ENCODE results near the gene LAMTOR4.
"Not testable (repeated sequence)": the region's sequence is repeated elsewhere in the genome, so short reads cannot be mapped to it uniquely, and the experiment has no call there.

Gene LAMTOR4

DNA sequence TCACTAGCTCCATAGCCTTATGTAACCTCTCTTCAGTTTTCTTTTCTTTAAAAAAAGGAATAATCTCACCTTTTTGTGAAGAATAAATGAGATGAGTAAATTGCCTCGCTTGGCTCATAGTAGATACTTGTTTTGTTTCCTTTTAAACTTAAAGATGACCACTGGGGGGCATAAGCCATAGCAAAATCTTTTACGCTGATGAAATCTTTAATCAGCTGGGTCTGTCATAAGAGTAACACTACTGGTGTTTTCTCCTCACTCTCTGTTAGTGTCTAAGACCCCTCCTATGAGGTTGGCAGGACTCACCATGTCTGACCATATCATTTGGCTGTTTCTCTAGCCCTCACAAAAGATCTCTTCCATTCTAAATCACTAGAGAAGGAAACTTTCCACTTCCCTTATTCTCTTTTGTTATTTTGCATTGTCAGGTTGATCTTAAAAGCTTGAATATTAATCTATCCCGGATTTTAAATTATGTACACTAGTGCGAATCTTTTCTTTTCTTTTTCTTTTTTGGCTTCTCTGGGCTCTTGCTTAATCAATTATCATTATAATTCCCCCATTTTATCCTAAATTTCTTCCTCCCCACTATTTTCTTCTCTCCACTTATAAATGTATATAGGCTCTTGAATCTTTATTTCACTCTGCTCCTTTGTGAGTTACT is 41.5 kb downstream of the LAMTOR4 start:
- in situ Hi-C loops (cut with MboI; ENCODE audit: low pct_unique_long_range_greater_than_20kb, low sequenced_read_pairs): no loop called here
- DNase-seq: peak; percentile 43

GRCh38 chr7:100191775-100192174 is 43.1 kb downstream of the LAMTOR4 start:
- in situ Hi-C loops (cut with MboI; ENCODE audit: low pct_unique_long_range_greater_than_20kb, low sequenced_read_pairs): no loop called here
- DNase-seq: no peak

- in situ Hi-C loops (cut with MboI; ENCODE audit: low pct_unique_long_range_greater_than_20kb, low sequenced_read_pairs); DNase-seq: not testable (repeated sequence)
Observed at GRCh38 chr7:100192281-100192862, 43.7 kb downstream of the LAMTOR4 start.

GRCh38 chr7:100192969-100193368 is 44.3 kb downstream of the LAMTOR4 start:
- in situ Hi-C loops (cut with MboI; ENCODE audit: low pct_unique_long_range_greater_than_20kb, low sequenced_read_pairs): no loop called here
- no peak for DNase-seq

GRCh38 chr7:100195222-100195621 is 46.5 kb downstream of the LAMTOR4 start:
- in situ Hi-C loops (cut with MboI; ENCODE audit: low pct_unique_long_range_greater_than_20kb, low sequenced_read_pairs): no loop called here
- DNase-seq: no peak

DNA sequence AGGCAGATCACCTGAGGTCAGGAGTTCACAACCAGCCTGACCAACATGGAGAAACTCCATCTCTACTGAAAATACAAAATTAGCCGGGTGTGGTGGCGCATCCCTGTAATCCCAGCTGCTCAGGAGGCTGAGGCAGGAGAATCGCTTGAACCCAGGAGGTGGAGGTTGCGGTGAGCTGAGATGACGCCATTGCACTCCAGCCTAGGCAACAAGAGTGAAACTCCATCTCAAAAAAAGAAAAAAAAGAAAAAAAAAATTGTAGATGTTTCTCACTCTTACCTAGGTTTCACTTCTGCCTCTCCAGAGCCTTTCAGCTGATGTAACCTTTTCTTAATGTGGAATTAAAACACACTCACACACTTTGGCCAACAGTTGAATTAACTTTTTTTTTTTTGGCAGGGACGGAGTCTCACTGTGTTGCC is 47.2 kb downstream of the LAMTOR4 start:
- in situ Hi-C loops (cut with MboI; ENCODE audit: low pct_unique_long_range_greater_than_20kb, low sequenced_read_pairs): not testable (repeated sequence)

DNA sequence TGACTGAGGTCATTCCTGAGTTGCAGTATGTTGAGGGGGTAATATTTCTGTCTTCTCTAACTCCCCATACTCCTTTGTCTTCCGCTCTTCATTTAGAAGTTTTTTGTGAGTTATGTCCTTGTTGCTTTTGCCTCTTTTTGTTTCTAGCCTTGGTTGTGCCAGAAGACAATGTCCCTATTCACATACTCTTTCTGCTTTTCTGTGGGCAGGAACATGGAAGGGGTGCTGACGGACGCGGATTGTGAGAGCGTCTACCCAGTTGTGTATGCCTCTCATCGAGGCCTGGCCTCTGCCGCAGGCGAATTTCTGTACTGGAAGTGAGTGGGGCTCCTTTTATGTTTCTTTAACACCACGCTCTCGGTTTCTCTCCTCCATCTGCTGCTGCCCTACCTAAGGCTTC is 49.5 kb downstream of the LAMTOR4 start:
- no peak for DNase-seq
- in situ Hi-C loops (cut with MboI; ENCODE audit: low pct_unique_long_range_greater_than_20kb, low sequenced_read_pairs): no loop called here

More for the DNA sequence above, 47.2 kb downstream of the LAMTOR4 start:
- not testable (repeated sequence) for DNase-seq

DNA sequence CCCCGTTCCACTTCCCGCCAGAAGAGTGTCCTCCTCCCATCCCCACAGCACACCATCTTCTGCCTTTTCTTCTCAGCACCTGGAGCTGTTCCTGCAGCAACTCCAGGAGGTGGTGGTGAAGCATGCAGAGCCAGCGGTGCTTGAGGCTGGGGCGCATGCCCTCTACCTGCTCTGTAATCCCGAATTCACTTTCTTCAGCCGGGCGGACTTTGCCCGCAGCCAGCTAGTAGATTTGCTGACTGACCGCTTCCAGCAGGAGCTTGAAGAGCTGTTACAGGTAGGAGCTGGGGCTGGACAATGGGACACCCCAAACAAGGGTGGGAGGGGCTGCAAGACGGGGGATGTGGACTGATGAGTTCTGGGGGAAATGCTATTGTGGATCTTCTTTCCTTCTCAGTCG is 52.0 kb downstream of the LAMTOR4 start:
- in situ Hi-C loops (cut with MboI; ENCODE audit: low pct_unique_long_range_greater_than_20kb, low sequenced_read_pairs): no loop called here
- no peak for DNase-seq

Measured in KBM-7 (cell line).